ENCODE data around the gene SPTLC3.
A peak's percentile ranks its signal among the peaks of the same experiment; 100 is the strongest.

SPTLC3 gene

DNA sequence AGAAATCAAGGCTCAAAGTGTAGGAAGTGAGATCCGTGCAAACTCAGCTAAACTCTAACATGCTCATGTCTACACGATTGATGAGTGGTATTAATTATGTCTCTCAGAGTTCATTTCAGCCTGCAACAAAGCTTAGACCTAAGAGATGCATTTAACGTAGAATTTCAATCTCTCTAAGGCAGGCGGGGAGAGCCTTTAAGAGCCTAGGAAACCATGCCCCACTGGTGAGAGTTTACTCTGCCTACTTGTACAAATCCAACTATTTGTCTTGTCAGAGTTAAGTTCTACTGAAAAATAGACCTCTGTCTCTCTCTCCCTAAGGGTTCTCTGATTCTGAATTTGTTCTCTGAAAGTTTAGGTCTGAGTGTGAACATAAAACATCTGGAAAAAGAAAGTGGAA lies 100.9 kb downstream of the SPTLC3 start:
- Histone ChIP-seq H3K27me3 (ENCODE audit: insufficient read depth, insufficient read length) (no peaks in the 10 kb centered on the region), H3K4me1 (ENCODE audit: insufficient read depth, insufficient read length) (no peaks in the 10 kb centered on the region), H3K9me3 (ENCODE audit: insufficient read depth, low read length) (no peaks in the 10 kb centered on the region), H3K4me3 (ENCODE audit: insufficient read length, low read depth) (no peak overlapping the region), H3K9ac (ENCODE audit: insufficient read length, low read depth) (no peak overlapping the region), H3K36me3 (ENCODE audit: insufficient read depth, insufficient read length, low read length) (no peaks in the 10 kb centered on the region)
- no peak for DNase-seq (ENCODE audit: low read depth, low spot score)
- TF ChIP-seq ZNF274 (IDR thresholded peaks at IDR 0.05; ENCODE audit: low read depth, low read length), result no peak
- TF ChIP-seq SUZ12 (IDR thresholded peaks at IDR 0.05; ENCODE audit: extremely low read depth, insufficient read depth, insufficient read length), result no peak
- no peak for TF ChIP-seq YY1 (IDR thresholded peaks at IDR 0.05; ENCODE audit: insufficient read depth, insufficient read length)

DNA sequence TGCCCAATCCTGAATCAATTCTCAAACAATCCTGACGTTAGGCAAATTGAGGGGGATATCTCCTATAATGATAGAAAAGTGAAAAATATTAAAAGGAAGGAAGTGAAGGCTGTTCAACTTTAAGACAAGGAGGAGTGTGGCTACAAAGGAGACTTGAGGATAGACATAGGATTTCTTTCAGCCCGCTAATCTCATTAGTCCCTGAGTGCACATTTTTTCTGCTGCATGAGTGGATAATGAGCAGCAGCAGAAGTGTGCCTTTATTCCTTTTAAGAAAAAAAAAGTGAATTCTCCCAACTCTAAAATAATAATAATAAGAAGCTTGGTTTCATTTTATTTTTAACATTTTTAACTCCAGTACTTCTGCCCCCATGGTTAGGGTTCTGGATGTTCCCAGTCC lies 102.0 kb downstream of the SPTLC3 start:
- TF ChIP-seq YY1 (IDR thresholded peaks at IDR 0.05; ENCODE audit: insufficient read depth, insufficient read length), result no peak
- no peak for TF ChIP-seq SUZ12 (IDR thresholded peaks at IDR 0.05; ENCODE audit: extremely low read depth, insufficient read depth, insufficient read length)
- no peak for TF ChIP-seq ZNF274 (IDR thresholded peaks at IDR 0.05; ENCODE audit: low read depth, low read length)
- H3K27me3 ChIP-seq (ENCODE audit: insufficient read depth, insufficient read length), result no peaks in the 10 kb centered on the region
- H3K9ac ChIP-seq (ENCODE audit: insufficient read length, low read depth), result no peak overlapping the region
- H3K9me3 ChIP-seq (ENCODE audit: insufficient read depth, low read length), result no peaks in the 10 kb centered on the region
- DNase-seq (ENCODE audit: low read depth, low spot score), result no peak
- no peaks in the 10 kb centered on the region for H3K4me1 ChIP-seq (ENCODE audit: insufficient read depth, insufficient read length)
- no peaks in the 10 kb centered on the region for H3K36me3 ChIP-seq (ENCODE audit: insufficient read depth, insufficient read length, low read length)
- no peak overlapping the region for H3K4me3 ChIP-seq (ENCODE audit: insufficient read length, low read depth)

DNA sequence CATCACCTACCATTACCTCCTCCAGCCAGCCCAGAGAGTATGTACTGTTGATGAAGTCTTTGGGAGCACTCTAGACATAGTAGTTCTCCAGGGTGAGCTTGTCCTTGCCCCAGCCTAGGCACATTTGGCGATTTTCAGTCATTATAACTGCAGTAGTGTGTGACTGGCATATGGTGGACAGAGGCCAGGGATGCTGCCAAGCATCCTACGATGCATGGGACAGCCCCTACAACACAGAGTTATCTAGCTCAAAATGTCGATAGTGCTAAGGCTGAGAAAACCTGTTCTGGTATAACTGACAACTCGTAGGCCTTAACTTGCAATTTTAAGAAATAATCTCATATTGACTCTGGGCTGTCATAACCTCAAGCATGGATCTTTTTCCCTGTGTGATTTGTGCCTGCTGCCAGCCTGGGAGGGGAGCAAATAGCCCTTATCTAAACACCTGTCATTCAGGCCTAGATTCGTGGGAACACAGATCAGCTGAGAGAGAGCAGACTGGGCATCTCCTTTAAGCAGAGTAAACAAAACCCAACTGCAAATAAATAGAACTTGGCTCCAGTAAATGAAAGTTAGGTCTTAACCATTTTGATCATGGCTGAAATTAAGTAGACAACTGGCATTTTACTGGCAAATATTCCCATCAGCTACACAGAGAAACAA lies 102.6 kb downstream of the SPTLC3 start:
- Histone ChIP-seq H3K36me3 (ENCODE audit: insufficient read depth, insufficient read length, low read length) (no peaks in the 10 kb centered on the region), H3K9ac (ENCODE audit: insufficient read length, low read depth) (no peak overlapping the region), H3K4me1 (ENCODE audit: insufficient read depth, insufficient read length) (no peaks in the 10 kb centered on the region), H3K9me3 (ENCODE audit: insufficient read depth, low read length) (no peaks in the 10 kb centered on the region), H3K27me3 (ENCODE audit: insufficient read depth, insufficient read length) (no peaks in the 10 kb centered on the region), H3K4me3 (ENCODE audit: insufficient read length, low read depth) (no peak overlapping the region)
- no peak for TF ChIP-seq YY1 (IDR thresholded peaks at IDR 0.05; ENCODE audit: insufficient read depth, insufficient read length)
- TF ChIP-seq ZNF274 (IDR thresholded peaks at IDR 0.05; ENCODE audit: low read depth, low read length), result no peak
- no peak for TF ChIP-seq SUZ12 (IDR thresholded peaks at IDR 0.05; ENCODE audit: extremely low read depth, insufficient read depth, insufficient read length)
- no peak for DNase-seq (ENCODE audit: low read depth, low spot score)

GRCh38 chr20:13113731-13114130 lies 105.0 kb downstream of the SPTLC3 start:
- H3K4me1 ChIP-seq (ENCODE audit: insufficient read depth, insufficient read length), result no peaks in the 10 kb centered on the region
- H3K4me3 ChIP-seq (ENCODE audit: insufficient read length, low read depth), result no peak overlapping the region
- no peak for DNase-seq (ENCODE audit: low read depth, low spot score)
- TF ChIP-seq SUZ12 (IDR thresholded peaks at IDR 0.05; ENCODE audit: extremely low read depth, insufficient read depth, insufficient read length), result no peak
- TF ChIP-seq YY1 (IDR thresholded peaks at IDR 0.05; ENCODE audit: insufficient read depth, insufficient read length), result no peak
- TF ChIP-seq ZNF274 (IDR thresholded peaks at IDR 0.05; ENCODE audit: low read depth, low read length), result no peak
- no peaks in the 10 kb centered on the region for H3K9me3 ChIP-seq (ENCODE audit: insufficient read depth, low read length)
- no peak overlapping the region for H3K9ac ChIP-seq (ENCODE audit: insufficient read length, low read depth)
- no peaks in the 10 kb centered on the region for H3K36me3 ChIP-seq (ENCODE audit: insufficient read depth, insufficient read length, low read length)
- H3K27me3 ChIP-seq (ENCODE audit: insufficient read depth, insufficient read length), result no peaks in the 10 kb centered on the region

GRCh38 chr20:13117200-13117599 lies 108.4 kb downstream of the SPTLC3 start:
- TF ChIP-seq YY1 (IDR thresholded peaks at IDR 0.05; ENCODE audit: insufficient read depth, insufficient read length) (no peak), SUZ12 (IDR thresholded peaks at IDR 0.05; ENCODE audit: extremely low read depth, insufficient read depth, insufficient read length) (no peak), ZNF274 (IDR thresholded peaks at IDR 0.05; ENCODE audit: low read depth, low read length) (no peak)
- Histone ChIP-seq H3K9me3 (ENCODE audit: insufficient read depth, low read length) (no peaks in the 10 kb centered on the region), H3K9ac (ENCODE audit: insufficient read length, low read depth) (no peak overlapping the region), H3K36me3 (ENCODE audit: insufficient read depth, insufficient read length, low read length) (no peaks in the 10 kb centered on the region), H3K4me3 (ENCODE audit: insufficient read length, low read depth) (no peak overlapping the region), H3K4me1 (ENCODE audit: insufficient read depth, insufficient read length) (no peaks in the 10 kb centered on the region), H3K27me3 (ENCODE audit: insufficient read depth, insufficient read length) (no peaks in the 10 kb centered on the region)
- no peak for DNase-seq (ENCODE audit: low read depth, low spot score)

- Histone ChIP-seq H3K9ac (ENCODE audit: insufficient read length, low read depth) (no peak overlapping the region), H3K36me3 (ENCODE audit: insufficient read depth, insufficient read length, low read length) (no peaks in the 10 kb centered on the region), H3K9me3 (ENCODE audit: insufficient read depth, low read length) (no peaks in the 10 kb centered on the region), H3K4me1 (ENCODE audit: insufficient read depth, insufficient read length) (no peaks in the 10 kb centered on the region), H3K4me3 (ENCODE audit: insufficient read length, low read depth) (no peak overlapping the region), H3K27me3 (ENCODE audit: insufficient read depth, insufficient read length) (no peaks in the 10 kb centered on the region)
- no peak for DNase-seq (ENCODE audit: low read depth, low spot score)
- TF ChIP-seq YY1 (IDR thresholded peaks at IDR 0.05; ENCODE audit: insufficient read depth, insufficient read length), result no peak
- no peak for TF ChIP-seq ZNF274 (IDR thresholded peaks at IDR 0.05; ENCODE audit: low read depth, low read length)
- no peak for TF ChIP-seq SUZ12 (IDR thresholded peaks at IDR 0.05; ENCODE audit: extremely low read depth, insufficient read depth, insufficient read length)
These were observed 109.9 kb downstream of the SPTLC3 start for GRCh38 chr20:13118676-13119075.

GRCh38 chr20:13119583-13119982 lies 110.8 kb downstream of the SPTLC3 start:
- peak; percentile 46 for DNase-seq (ENCODE audit: low read depth, low spot score)
- Histone ChIP-seq H3K27me3 (ENCODE audit: insufficient read depth, insufficient read length) (no peaks in the 10 kb centered on the region), H3K36me3 (ENCODE audit: insufficient read depth, insufficient read length, low read length) (no peaks in the 10 kb centered on the region), H3K9me3 (ENCODE audit: insufficient read depth, low read length) (no peaks in the 10 kb centered on the region), H3K4me3 (ENCODE audit: insufficient read length, low read depth) (no peak overlapping the region), H3K9ac (ENCODE audit: insufficient read length, low read depth) (no peak overlapping the region), H3K4me1 (ENCODE audit: insufficient read depth, insufficient read length) (no peaks in the 10 kb centered on the region)
- TF ChIP-seq SUZ12 (IDR thresholded peaks at IDR 0.05; ENCODE audit: extremely low read depth, insufficient read depth, insufficient read length) (no peak), YY1 (IDR thresholded peaks at IDR 0.05; ENCODE audit: insufficient read depth, insufficient read length) (no peak), ZNF274 (IDR thresholded peaks at IDR 0.05; ENCODE audit: low read depth, low read length) (no peak)
